Measurements from ENCODE around the gene ZGLP1. TPM values are rescaled to one million over a fixed set of nuclear protein-coding genes. Genes with fewer than 3 reads are reported as not detected.

The ZGLP1 gene
- total RNA-seq, 1 experiment from 2014 or later = 1.8 TPM

- H3K9me2 ChIP-seq (replicated peaks; ENCODE audit: low read length) = no peaks in the 10 kb centered on the region
- TF ChIP-seq, protein P1, sequence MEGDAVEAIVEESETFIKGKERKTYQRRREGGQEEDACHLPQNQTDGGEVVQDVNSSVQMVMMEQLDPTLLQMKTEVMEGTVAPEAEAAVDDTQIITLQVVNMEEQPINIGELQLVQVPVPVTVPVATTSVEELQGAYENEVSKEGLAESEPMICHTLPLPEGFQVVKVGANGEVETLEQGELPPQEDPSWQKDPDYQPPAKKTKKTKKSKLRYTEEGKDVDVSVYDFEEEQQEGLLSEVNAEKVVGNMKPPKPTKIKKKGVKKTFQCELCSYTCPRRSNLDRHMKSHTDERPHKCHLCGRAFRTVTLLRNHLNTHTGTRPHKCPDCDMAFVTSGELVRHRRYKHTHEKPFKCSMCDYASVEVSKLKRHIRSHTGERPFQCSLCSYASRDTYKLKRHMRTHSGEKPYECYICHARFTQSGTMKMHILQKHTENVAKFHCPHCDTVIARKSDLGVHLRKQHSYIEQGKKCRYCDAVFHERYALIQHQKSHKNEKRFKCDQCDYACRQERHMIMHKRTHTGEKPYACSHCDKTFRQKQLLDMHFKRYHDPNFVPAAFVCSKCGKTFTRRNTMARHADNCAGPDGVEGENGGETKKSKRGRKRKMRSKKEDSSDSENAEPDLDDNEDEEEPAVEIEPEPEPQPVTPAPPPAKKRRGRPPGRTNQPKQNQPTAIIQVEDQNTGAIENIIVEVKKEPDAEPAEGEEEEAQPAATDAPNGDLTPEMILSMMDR (conservative IDR thresholded peaks at IDR 0.05; ENCODE audit: low read depth, low read length) = no peak
- TF ChIP-seq EZH2phosphoT487 (IDR thresholded peaks at IDR 0.05; ENCODE audit: borderline replicate concordance, low read length) (no peak), EZH2 (IDR thresholded peaks at IDR 0.05; ENCODE audit: low read length, unreplicated experiment) (no peak)
- H3K79me2 ChIP-seq (ENCODE audit: low read length) = no peaks in the 10 kb centered on the region
- ATAC-seq (no peak), DNase-seq (no peak)
- H3K9me3 ChIP-seq (ENCODE audit: low read length) = no peaks in the 10 kb centered on the region
- H3K9ac ChIP-seq (ENCODE audit: low read length) = no peak overlapping the region
- H3K36me3 ChIP-seq (ENCODE audit: low read depth, low read length) = no peaks in the 10 kb centered on the region
- intact Hi-C loops (cut with micrococcal nuclease) = no loop called here
- no peaks in the 10 kb centered on the region for H4K20me1 ChIP-seq (ENCODE audit: low read length)
- no peak overlapping the region for H3K4me3 ChIP-seq (ENCODE audit: low read length)
- H3K27me3 ChIP-seq (ENCODE audit: low read length) = peaks cover 19% of the 10 kb centered on the region; the same call in 1 of the 2 replicates
- H3K4me1 ChIP-seq (ENCODE audit: insufficient read depth, low read length) = peaks cover 28% of the 10 kb centered on the region
- POLR2A ChIA-PET (ENCODE audit: unreplicated experiment) = no interaction called here
- no peak overlapping the region for H3K4me2 ChIP-seq (ENCODE audit: low read length)
- no peaks in the 10 kb centered on the region for H3F3A ChIP-seq (ENCODE audit: low read length, unreplicated experiment)
- CTCF ChIA-PET = no interaction called here
- no peak overlapping the region for H3K27ac ChIP-seq (ENCODE audit: low read length)
- BruUV-seq (replicated peaks) = no TSS peak
- H2AFZ ChIP-seq (ENCODE audit: low read length) = no peak overlapping the region
Measured at GRCh38 chr19:10293637-10294367, 15.8 kb downstream of the ZGLP1 start.

DNA sequence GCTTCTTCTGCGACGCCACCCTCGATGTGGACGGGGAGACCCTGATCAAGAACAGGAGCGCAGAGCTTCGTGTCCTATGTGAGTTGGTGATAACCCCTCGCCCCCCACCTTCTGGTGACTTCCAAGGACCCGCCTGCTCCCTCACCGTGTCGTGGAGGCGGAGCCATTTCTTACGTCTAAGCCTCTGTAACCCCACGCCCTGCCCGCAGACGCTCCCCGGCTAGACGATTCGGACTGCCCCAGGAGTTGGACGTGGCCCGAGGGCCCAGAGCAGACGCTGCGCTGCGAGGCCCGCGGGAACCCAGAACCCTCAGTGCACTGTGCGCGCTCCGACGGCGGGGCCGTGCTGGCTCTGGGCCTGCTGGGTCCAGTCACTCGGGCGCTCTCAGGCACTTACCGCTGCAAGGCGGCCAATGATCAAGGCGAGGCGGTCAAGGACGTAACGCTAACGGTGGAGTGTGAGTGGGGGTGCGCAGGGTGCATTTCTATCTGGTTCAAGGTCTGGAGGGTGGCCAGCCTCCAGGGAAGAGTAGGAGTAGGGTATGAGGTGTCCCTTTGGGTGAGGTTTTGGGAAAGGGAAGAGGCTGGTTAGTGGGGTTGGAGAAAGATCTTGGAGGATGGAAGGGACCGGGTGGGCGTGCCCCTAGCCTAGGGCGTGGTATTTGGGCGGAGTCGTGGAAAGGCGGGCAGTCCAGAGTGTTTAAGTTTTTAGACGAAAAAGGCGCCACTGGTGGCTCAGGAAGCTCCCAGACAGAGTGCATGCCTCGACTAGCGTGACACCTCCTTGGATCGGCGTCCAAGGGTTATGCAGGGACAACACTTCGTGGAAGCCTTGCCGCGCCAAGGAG lies 16.6 kb downstream of the ZGLP1 start:
- H3K27ac ChIP-seq (ENCODE audit: low read length) = no peak overlapping the region
- no peaks in the 10 kb centered on the region for H4K20me1 ChIP-seq (ENCODE audit: low read length)
- no peak overlapping the region for H3K9ac ChIP-seq (ENCODE audit: low read length)
- BruUV-seq (replicated peaks) = no TSS peak
- ChIA-PET CTCF (no interaction called here), POLR2A (ENCODE audit: unreplicated experiment) (no interaction called here)
- DNase-seq (peak; percentile 32), ATAC-seq (no peak)
- peaks cover 29% of the 10 kb centered on the region for H3K4me1 ChIP-seq (ENCODE audit: insufficient read depth, low read length)
- no peaks in the 10 kb centered on the region for H3K36me3 ChIP-seq (ENCODE audit: low read depth, low read length)
- H3F3A ChIP-seq (ENCODE audit: low read length, unreplicated experiment) = no peaks in the 10 kb centered on the region
- intact Hi-C loops (cut with micrococcal nuclease) = no loop called here
- no peaks in the 10 kb centered on the region for H3K9me2 ChIP-seq (replicated peaks; ENCODE audit: low read length)
- peaks cover 19% of the 10 kb centered on the region; the same call in 1 of the 2 replicates for H3K27me3 ChIP-seq (ENCODE audit: low read length)
- H3K4me2 ChIP-seq (ENCODE audit: low read length) = peak overlapping the region; percentile 95
- TF ChIP-seq EZH2phosphoT487 (IDR thresholded peaks at IDR 0.05; ENCODE audit: borderline replicate concordance, low read length) = no peak
- TF ChIP-seq, protein P1 (conservative IDR thresholded peaks at IDR 0.05; ENCODE audit: low read depth, low read length) = no peak
- no peak overlapping the region for H2AFZ ChIP-seq (ENCODE audit: low read length)
- H3K4me3 ChIP-seq (ENCODE audit: low read length) = no peak overlapping the region
- no peaks in the 10 kb centered on the region for H3K9me3 ChIP-seq (ENCODE audit: low read length)
- H3K79me2 ChIP-seq (ENCODE audit: low read length) = no peaks in the 10 kb centered on the region

Data from PC-3 (cell line).